GM21528 (cell line): ENCODE measurements around the gene CCDC106.

ENCODE experiments used
- ATAC-seq: cut with Tn5 transposase; IDR thresholded peaks from one replicate; pipeline ENCODE4 v1.9.1; 2021; ENCODE audit warnings: mild to moderate bottlenecking, moderate library complexity; ENCODE audit not compliant: unreplicated experiment, low FRiP score

CCDC106 gene

DNA sequence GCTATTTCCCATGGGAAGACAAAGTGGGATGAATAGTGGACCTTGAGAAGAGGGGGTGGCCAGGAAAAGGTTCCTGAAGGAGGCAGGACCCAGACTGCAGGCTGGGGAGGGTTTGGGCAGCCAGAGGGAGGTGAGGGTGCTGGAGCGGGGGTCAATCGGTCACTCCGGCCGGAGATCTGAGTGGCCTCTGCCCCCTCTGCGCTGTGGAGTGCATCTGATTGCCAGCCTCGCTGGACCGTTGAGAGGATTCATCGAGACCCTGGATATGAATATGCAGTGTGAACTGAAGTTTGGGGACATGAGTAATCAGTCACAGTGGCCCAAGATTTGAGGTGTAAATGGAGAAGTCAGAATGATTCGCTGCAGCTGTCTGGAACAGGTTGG lies 12.7 kb upstream of the CCDC106 start:
- no peak for ATAC-seq

DNA sequence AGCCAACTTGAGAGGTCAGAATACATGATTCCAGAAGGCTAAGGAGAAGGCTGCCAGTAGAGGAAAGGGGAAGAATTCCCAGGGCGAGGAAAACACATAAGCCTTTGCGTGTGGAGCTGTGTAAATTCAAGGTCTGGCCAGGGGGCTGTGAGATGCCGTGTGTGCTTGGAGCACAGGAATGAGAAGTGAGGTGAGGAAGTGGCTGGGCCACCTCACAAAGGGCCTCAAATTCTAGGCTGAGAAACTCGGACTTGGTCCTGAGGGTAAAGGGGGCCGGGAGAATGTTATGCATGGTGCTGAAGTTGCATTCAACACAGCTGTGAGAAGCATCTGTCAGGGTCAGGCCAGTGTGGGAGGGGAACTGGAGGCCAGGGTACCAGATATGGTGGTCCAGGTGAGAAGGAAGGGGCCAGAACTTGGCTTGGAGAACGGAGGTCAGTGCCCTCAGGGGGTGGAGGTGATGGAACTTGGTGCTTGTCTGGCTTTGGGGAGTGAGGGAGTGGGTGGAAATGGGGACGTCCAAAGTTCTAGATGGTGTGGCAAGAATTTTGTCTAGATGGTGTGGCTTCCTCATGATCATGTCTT lies 12.1 kb upstream of the CCDC106 start:
- no peak for ATAC-seq

DNA sequence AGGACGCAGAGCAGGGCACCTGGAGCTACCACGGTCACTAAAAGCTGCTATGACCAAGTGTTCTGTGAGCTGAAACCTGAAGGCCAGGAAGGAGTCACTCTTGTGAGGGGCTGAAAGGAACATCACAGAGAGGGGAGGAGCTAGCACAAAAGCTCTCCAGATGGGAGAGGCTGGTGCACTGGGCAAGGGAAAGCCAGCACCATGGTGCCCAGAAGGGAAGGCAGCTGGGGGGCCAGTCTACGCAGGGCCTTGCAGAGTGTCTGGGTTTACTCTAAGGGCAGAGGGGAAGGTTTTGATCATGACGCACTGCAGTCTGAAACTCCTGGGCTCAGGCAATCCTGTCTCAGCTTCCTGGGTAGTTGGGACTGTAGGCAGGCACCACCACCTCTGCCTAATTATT lies 11.3 kb upstream of the CCDC106 start:
- ATAC-seq: no peak

DNA sequence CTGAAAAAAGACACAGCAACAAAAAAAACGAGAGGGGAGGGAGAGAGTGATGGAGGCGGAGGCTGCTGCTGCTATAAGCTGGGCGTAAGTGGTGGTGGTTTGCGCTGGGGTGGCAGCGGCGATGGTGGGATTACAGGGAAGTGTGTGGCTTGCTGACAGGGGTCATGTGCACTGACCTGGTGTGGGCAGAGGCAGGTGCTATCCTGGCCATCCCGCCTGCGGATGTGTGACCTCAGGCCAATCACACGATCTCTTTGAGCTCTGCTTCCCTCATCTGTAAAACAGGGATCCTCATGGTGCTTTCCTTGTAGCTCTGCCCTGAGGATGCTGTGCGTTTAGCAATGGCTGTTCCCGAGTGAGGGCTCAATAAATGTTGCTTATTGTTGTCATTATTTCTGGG lies 10.5 kb upstream of the CCDC106 start:
- ATAC-seq: no peak

DNA sequence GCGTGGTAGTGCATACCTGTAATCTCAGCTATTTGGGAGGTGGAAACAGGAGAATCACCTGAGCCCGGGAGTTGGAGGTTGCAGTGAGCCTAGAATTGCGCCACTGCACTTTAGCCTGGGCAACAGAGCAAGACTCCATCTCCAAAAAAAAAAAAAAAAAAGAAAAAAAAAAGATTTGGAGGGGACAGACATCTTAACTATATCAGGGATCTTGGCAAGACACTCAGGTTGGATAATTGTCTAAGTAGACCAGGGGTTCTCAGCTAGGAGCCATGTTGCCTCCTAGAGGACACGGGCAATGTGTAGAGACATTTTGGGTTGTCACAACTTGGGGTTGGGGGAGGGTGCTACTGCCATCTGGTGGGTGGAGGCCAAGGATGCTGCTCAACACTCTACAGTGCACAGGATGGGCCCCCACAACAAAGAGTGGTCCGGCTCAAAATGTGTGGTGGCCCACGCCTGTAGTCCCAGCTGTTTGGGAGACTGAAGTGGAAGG lies 9.1 kb upstream of the CCDC106 start:
- no peak for ATAC-seq

DNA sequence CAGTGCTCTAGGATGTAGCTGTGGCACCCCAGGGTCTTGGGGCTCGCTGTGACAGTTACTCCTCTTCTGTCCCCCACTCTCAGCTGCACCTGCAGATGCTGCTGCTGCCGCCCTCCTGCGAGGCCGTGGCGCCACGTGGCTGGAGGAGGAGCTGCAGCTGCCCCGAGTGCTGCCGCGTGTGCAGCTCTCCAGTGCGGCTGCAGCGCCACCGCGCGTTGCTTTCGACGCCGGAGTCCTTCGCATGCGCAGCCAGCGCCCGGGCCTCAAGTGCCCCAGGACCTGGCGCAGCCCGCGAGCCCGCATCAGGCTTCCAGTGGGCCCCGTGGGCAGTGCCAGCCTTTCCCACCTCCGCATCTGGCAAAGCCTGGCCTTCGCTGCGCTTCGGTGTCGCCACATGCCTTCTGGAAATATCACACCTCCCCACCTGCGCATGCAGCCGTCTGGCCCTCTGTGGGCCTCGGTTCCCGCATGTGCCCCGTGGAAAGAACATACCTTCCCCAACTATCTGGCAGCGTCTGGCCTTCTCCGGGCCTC lies 7.9 kb upstream of the CCDC106 start:
- ATAC-seq: no peak

DNA sequence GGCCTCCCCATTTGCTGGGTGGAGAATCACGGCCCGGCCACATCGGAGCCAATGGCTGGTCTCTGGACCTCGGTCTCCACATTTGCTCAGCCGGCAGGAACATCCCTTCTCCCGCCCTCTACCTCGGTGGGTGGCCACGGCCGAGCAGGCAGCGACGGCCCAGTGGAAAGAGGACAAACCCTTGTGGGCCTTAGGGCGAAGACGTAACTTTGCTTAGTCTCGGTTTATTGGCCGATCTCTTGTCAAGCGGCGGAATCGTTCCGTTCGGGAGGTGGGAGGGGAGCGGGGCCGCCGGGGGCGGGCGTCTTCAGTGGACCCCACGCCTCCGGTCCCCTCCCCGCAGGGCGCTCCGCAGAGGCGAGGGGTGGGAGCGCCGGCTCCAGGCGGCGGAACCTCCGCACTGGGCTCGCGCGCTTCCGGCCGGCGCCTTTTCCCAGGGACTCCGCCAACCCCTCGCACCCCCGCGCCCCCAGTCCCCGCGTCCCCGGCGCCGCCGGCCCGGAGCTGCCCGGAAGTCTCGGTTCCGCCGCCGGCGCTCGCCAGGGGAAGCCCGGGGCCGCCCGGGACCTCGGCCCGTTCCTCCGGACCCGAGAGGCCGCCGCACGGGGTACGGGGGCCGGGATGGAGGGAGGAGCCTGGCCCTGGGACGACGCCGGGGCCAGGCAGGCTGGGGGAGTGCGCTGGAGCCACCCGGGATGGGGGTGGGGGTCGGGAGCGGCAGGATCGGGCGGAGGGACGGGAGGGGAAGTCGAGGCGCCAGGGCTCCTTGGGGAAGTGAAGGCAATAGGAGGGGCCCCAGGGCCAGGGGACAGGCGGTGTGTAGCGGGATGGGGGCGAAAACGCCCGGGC lies 7.2 kb upstream of the CCDC106 start, which contains the start of gene ZNF580:
Gene ZNF580, plus strand, starts transcription at position 426 of the 849 bp plus-strand sequence. CDS start 1,507 bp downstream, outside the sequence.
- no peak for ATAC-seq

DNA sequence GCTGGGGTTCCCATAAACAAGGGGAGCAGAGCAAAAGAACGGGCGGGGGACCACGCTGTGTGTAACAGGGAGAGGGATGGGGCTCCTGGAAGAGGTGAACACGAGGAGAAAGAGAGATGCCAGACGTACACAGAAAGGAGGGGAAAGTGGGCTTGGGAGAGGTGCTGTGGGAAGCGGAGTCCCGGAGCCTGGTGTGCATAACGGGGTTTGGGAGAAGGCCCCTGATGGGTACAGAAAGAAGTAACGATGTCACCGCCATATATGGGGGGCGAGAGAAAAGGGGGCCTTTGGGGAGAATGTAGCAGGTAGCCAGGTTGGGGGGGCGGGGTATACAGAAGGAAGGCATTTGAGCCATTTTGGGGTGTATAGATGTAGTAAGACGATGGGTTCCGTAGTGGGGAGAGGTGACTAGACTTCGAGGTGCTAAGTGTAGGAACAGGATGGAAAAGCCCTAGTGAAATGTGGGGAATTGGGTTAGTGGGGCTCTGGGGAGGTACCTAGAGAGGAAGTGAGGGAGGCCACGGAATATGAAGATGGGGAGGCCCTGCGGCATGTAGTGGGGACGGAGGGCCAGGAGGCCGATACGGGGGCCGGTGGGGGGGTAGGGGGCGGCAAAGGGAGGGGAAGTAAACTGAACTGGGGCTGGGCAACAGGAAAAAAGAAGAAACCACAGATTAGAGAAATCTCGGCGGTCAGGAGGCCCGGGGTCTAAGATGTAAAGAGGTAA lies 6.4 kb upstream of the CCDC106 start:
- no peak for ATAC-seq

DNA sequence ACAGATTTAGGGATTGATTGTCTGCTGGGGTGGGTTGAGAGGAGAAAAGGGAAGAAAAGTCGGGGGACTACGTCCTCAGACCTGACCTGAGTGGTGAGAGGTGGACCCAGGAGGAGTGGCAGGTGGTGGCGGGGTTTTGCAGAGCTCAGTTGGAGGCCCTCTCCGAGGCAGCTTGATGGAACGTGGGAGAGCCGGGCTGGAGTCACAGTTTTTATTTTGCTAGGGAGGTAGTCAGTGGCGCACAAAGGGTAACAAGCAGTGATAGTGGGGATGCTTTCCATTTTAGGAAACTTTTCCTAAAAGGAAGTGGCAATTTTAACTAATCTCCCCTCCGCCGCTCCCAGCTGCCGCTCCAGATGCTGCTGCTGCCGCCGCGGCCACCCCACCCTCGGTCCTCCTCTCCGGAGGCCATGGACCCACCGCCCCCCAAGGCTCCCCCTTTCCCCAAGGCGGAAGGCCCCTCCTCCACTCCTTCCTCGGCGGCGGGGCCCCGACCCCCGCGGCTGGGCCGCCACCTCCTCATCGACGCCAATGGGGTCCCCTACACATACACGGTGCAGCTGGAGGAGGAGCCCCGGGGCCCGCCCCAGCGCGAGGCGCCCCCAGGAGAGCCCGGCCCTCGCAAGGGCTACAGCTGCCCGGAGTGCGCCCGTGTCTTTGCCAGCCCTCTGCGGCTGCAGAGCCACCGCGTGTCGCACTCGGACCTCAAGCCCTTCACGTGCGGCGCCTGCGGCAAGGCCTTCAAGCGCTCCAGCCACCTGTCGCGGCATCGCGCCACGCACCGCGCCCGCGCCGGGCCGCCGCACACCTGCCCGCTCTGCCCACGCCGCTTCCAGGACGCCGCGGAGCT lies 5.6 kb upstream of the CCDC106 start:
- no peak for ATAC-seq

DNA sequence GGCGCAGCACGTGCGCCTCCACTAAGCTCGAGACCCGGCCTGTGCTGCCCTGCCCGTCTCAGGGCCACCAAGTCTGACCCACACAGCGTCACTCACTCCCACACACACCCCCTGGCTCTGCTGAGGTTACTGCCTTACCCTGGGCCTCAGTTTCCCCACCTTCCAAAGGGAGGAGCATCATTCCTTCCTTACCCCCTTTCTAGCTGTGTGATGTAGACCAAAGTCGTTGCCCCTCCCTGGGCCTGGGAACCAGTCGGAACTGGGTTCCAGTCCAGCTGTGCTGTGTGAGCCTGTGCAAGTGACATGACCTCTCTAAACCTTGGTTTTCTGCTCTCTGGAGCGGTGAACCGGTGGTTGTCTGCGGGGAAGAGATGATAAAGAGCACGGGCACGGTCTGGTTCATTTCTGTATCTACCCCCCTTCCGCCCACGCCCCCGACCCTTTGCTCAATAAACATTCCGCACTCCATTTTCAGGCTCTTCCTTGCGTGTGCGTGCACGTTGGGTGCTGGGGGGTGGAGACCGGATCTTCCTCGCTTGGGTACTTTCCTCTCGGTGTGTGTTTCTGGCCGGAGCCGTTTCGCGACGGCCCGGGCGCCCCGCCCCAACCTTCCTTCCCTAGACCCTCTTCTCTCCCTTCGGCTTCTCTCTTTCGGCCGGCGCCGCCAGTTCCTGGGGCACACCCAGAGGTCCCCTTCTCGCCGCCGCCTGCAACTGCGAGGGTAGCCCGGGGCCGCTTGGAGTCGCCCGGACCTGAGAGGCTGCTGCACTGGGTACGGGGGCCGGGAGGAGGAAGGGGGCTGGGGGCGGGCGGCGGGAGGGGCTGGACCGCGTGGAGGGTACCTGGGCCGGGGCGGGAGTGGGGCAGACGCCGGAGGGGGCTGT lies 4.8 kb upstream of the CCDC106 start, which contains the start of gene ZNF581:
Gene ZNF581, plus strand, starts transcription at position 647 of the 884 bp plus-strand sequence. CDS start 923 bp downstream, outside the sequence.
- ATAC-seq: no peak

DNA sequence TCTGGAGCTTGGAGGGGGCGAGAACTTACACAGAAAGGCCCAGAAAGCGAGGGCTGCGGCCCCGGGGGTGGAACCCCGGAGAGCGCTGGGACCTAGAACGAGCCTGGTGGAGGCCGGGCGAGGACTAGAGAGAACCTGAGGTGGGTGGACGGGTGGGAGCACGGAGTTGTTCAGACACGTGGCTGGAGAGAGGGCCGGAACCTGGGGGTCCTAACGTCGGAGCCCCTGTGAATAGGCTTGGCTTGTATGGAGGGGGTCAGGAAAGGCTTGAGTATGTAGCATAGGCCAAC lies 4.2 kb upstream of the CCDC106 start:
- ATAC-seq: no peak

DNA sequence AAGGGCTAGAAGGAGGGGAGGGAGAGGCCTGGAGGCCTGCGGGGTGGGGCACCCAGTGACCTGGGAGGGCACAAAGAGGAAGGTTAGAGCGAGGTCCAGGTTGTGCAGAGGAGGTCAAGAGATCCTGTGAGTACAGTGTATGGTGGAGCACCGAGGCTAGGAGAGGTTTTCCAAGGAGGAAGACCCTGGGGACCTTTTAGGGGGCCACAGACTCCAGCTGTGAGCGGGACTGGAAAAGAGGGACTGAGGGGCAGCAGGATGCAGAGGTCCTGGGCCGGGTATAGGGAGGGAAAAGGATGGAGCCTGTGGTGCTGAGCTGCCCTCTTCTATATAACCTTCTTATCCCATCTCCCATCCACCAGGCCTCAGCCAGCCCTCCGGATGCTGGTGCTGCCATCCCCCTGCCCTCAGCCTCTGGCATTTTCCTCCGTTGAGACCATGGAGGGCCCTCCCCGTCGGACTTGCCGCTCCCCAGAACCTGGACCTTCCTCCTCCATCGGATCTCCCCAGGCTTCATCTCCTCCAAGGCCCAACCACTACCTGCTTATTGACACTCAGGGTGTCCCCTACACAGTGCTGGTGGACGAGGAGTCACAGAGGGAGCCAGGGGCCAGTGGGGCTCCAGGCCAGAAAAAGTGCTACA lies 3.7 kb upstream of the CCDC106 start:
- no peak for ATAC-seq

DNA sequence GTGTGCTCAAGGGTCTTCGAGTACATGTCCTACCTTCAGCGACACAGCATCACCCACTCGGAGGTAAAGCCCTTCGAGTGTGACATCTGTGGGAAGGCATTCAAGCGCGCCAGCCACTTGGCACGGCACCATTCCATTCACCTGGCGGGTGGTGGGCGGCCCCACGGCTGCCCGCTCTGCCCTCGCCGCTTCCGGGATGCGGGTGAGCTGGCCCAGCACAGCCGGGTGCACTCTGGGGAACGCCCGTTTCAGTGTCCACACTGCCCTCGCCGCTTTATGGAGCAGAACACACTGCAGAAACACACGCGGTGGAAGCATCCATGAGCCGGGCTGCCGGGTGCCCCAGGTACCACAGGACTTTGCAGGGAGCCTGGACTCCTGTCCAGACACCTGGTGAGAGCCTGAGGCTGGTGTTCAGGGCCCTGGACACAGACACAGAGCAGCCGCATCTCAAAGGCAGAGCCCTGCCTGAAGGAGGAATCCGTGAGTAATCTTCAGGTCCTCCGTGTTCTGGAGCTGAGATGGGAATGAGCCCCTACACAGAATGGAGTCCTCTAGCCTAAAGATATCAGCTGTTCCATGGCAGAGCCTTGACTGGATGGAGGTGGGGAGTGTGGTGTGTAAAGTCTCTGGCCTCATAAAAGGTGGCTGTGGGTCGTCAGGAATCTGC lies 3.0 kb upstream of the CCDC106 start:
- ATAC-seq: no peak

DNA sequence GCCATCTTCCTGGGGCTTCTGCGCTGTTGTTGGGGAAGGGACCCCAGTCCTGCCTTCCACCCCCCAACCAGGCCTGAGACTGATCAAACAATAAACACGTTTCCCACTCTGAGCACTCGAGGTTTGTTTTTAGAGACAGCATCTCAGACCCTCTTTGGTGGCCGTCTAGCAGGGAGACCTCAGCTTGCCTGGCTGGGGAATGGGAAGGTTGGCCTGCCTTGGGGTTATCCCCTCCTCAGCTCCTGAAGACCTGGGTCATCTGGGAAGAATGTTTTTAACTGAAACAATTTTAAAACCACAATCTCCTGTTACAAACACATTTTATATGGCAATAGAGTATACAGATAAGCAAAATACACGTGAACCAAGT lies 2.5 kb upstream of the CCDC106 start:
- ATAC-seq: no peak

DNA sequence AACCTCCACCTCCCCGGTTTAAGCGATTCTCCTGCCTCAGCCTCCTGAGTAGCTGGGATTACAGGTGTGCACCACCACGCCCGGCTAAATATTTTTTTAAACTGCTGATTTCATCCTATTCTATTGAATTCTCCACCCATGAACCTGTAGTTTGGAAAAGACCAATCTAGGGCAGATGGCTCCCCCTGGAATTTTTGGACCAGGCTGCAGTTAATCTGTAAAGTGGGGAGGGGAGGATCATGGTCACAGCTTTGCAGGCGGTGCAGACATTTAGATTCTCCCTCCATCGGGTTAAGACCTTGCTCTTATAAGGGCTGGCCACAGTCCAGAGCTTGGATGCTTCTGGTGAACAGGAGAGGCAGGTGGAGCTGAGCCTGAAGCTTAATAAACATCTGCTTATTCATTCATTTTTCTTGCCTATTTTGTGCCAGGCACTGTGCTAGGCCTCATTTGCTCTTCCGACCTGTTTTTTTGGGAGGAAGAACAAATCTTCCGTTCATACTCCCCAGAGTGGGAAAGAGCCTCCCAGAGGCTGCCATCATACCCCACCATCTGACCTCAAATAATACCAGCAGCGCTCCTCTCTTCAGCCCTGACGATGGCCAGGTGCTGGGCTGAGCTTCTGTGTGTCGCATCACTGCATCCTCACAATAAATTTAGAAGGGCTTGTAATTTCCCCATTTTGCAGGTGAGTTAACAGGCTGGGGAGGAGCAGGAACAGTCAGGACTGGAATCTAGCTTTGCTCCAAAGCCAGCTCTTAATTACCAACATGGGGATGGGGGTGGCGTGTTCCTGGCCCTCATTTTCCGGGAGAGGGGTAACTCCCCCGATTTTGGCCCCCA lies 902 bp upstream of the CCDC106 start:
- no peak for ATAC-seq

DNA sequence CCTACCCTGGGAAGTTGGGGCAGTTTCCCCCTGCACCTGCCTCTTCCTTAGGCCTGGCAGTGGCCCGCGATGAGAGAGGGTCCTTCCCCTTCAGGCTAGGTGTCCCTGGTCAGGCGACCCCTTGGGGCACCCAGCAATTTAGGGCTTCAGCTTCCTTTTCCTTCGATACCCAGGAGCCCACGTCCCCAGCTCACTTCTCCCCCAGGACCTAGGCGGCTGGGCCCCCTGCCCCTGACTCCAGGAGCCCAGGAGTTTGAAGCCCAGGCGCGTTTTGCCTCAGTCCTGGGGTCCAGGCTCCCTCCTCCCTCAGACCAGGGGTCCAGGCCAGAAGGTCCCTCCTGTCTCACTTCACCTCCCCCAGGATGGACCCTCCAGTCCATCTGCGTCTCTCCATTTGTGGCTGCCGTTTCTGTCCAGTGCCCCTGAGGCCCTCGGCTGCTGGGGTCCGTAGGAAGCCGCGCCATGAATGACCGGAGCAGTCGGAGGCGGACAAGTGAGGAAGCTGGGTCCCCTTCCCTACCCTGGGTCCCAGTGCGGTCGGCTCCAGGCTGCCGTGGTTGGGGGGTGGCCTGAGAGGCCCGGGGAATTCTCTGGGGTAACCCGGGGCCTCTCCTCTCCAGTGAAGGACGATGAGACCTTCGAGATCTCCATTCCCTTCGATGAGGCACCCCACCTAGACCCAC lies 714 bp downstream of the CCDC106 start:
- no peak for ATAC-seq
